ELF-1 (cell line): ENCODE results near the gene MYZAP.

Source experiments
- DNase-seq: peaks from one replicate; pipeline ENCODE4 v3.0.0-alpha.2; 2016; ENCODE audit warnings: low read depth, low spot score

MYZAP gene

DNA sequence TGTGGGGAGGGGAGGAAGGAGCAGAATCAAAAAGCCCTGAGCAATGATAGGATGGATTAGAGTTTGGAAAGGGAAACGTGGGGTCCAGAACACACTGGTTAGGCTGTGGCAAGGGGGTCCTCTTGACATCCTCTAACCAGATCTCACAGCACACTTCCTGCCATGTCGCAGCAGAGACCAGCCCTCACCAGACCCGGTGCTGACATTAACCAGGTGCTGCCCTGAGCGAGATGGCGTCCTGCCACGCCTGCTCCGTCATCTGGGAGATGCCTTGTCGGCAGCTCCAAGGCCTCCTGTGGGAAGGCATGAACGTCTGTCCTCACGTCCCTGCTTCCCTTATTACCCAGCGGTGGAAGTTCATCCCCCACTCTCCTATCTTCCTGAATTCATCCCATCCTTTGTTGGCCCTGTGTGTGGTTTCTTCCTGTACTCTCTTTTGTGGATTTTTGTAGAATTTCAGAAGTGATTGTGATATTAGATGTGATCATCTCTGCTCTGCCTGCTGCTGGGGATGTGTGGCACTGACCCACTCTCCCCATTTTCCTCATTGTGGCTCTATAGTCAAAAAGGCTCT lies 29.4 kb upstream of the MYZAP start:
- DNase-seq = peak; percentile 56

DNA sequence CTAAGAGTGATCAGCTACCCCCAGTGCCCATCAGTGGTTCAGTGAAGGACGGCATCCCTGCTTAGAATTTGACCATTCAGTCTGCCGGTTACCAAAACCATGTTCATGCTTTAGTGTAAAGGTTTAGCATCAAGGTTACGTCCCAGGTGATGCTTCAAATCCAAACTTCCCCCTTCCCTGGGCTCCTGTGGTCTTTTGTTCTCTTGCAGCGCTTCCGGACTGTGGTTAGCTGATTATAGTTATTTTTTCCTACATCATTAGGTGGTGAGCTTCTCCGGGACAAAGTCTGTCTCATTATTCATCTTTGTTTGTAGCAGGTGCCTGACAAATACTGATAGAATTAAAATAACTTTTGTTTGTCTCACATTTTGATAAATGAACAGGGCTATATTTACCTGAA lies 28.3 kb upstream of the MYZAP start:
- DNase-seq = no peak

DNA sequence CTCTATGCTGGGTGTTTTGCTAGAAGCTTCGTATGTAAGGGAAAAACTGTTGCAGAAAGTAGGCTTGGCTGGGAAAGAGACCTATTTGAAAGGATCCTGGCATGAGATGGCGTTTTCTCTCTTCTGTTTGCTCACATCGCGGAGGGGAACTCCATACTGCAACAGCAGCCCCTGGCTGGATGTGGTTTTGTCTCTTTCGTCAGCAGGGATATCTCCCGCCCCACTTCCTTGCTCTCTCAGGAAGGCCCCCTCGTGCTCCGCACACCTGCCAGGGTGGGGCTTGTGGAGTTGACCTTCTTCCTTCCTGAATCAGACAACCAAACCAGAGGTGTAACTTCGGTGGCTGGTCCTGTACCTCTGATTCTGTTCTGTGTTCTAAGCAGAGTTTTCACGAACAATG lies 26.4 kb upstream of the MYZAP start:
- DNase-seq = no peak

DNA sequence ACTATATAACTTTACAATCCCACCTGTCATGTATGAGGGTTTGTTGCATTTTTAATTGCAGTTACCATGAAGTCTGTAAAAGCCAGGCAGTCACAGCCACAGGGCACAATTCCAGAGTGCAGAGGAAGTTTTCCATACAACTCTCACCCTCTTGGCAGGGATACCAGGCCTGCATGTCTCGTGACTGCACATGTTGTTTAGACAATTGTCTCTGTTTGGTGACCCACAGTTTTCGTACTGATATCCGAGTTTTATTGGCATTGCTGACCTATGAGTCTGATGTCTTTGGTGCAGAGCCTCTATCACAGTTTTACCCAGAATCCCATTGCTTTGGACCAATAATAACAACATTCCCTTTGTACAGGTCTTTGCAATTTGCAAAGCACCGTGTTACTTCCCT lies 24.9 kb upstream of the MYZAP start:
- DNase-seq = no peak

DNA sequence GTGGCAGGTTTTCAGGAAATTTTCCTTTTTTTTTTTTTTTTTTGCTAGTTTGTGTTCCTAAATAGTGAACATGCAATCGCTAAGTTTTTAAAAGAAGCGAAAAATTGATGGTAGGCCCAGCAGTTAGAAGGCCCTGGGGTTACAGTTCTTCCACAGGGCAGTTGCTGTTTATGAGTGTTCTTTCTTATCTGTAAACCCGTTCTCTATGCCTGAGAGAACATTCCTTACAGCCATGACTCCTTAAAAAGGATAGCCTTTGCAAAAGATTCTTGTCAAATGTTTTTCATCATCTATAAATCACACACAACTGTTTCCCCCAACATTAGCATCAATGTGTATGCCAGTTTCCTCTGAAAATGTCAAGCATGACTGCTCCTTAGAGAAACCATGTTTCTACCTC lies 23.8 kb upstream of the MYZAP start:
- DNase-seq = no peak

DNA sequence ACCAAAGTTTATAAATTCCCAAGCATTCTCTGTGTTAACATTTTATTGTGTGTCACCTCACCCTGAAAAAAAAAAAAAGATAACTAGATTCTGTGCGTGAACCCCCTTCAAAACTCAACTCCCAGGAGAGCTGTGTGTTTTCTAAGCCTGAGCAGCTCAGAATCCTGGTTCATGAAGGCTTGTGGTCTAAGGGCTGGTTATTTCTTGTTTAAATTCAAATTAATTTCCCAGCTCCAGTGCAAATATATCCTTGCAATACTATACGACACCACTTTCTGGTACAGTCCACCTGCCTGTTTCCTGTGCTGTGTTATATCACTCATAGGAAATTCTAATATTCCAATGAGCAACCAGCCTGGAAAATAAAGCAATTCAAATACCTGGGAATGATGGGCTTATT lies 23.4 kb upstream of the MYZAP start:
- DNase-seq = no peak

DNA sequence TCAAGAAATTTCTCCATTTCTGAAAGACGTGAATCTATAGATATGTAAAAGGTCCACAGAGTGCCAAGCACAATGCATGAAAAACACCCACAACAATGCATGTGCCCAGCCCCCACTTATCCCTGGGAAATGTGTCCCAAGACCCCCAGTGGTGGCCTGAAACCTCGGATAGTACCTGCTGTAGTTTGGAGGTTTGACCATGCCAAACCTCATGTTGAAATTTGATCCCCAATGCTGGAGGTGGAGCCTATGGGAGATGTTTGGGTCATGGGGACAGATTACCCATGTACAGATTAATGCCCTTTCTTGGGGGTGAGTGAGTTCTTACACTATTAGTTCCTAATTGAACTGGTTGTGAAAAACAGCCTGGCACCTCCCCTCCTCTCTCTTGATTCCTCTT lies 21.4 kb upstream of the MYZAP start:
- no peak for DNase-seq

- no peak for DNase-seq
Observed at GRCh38 chr15:57570994-57571393, 20.7 kb upstream of the MYZAP start.

DNA sequence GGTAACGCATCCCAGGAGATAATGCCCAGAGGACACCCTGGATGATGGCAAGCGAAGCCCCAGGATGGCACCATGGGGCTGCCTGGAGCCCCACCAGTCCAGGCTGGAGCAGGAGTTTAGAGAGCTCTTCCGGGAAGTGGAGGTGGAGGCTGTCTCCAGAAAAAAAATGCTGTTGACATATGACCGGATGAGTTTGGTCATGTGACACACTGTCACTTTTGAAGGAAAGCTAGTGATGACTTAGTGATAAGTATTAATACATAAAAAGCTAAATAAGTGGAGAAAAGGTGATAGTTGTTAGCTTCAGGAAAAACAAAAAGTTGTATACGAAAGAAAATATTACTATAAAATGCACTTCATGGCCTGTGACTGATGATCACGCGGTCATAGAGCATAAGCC lies 20.0 kb upstream of the MYZAP start:
- DNase-seq = no peak

DNA sequence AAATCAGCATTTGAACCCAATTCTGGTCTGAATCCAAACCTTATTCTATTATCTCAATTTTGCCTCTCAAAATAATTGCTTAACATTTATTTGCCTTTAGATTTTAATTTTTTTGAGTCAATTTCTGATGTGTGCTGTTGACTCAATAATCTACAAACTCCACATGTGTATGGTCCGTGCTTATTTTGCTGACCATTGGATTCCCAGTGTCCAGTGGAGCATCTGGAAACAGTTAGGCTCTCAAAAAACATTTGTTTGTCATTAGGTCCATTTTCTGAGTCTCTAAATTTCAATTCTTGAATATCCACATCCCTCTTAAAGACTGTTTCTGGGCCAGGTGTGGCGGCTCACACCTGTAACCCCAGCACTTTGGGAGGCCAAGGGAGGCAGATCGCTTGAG lies 19.2 kb upstream of the MYZAP start:
- DNase-seq = no peak

- DNase-seq = no peak
Observed at GRCh38 chr15:57573151-57573550, 18.6 kb upstream of the MYZAP start.

GRCh38 chr15:57575363-57575762 lies 16.3 kb upstream of the MYZAP start:
- no peak for DNase-seq

DNA sequence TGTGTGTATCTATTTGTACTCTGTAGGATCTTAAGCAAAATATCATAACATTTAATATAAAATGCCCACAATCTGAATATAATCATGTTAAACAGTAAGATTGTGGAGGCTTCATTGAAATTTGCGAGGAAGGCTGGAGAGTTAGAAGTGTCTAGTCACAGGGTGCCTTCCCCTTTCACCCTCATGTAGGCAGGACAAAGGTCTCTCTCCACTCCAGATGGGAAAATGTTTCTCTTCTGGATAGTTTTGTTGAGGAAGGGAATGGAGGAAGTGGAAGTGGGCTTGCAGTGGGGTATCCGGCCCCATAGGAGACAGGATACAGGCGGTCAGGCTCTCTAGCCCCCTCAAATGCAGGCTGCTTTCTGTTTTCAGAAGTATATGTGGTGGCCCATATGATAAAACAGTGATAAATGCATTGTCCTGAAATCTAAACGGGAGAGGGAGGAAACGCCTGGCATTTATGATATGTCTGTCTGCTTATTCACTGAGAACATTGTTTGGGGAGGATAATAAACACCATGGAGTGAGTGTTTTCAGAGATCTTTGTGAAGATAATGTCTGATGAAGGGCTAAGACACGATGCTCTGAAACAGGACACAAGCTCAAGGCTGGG lies 13.3 kb upstream of the MYZAP start:
- no peak for DNase-seq

DNA sequence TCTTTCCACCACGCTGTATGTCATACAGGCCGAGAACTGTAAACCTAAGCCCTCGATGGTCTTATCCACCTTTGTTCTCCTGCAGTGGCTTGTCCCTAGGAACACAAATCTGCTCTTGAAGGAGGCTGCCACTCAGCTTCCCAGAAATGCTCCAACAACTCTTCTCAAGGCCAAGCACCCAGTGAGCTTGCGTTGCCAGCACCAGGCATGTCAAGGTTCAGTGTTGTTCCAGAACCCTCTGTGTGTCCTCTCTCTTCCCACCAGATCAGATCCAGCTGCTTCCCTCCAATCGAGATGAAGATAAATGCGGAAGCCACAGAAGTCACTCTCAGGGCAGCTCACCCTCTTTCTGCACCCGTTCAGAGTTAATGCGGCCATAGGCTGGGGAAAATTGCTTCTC lies 11.3 kb upstream of the MYZAP start:
- no peak for DNase-seq

GRCh38 chr15:57580866-57581265 lies 10.8 kb upstream of the MYZAP start:
- DNase-seq = no peak

DNA sequence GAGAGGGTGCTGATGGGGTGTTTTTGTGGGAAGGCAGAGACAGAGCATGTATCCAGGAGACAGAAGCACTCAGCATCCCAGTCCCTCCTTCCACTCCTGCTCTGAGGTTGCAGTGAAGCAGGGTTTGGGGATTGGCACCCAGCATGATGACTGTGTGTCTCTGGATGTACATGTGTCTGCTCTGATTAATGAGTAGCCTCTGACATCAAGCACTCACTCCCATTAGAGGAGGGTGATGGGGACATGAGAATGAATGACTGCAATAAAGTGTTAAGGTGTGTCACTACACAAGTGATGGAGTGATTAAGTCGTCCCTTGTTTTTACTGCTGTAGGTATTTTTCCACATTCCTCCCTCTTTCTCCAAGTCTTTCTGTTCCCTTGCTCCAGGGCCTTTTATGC lies 9.6 kb upstream of the MYZAP start:
- DNase-seq = no peak

DNA sequence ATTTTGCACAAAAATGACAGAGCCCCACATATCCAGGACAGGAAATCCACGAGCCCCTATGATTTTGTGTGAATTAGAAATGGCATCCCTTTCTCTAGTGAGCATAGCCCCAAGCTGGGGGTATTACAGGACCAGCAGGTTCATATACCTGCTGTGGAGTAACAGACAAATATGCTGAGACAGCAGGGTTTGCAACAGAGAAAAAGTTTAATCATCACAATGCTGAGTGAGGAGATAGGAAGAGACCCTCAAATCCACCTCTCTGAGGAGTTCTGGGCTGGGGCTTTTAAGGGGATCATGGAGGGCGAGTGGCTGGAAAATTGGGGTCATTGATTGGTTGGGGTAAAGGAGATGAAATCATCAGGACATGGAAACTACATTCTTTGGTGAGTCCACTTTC lies 8.4 kb upstream of the MYZAP start:
- DNase-seq = no peak

GRCh38 chr15:57583720-57584119 lies 8.0 kb upstream of the MYZAP start:
- DNase-seq = no peak

DNA sequence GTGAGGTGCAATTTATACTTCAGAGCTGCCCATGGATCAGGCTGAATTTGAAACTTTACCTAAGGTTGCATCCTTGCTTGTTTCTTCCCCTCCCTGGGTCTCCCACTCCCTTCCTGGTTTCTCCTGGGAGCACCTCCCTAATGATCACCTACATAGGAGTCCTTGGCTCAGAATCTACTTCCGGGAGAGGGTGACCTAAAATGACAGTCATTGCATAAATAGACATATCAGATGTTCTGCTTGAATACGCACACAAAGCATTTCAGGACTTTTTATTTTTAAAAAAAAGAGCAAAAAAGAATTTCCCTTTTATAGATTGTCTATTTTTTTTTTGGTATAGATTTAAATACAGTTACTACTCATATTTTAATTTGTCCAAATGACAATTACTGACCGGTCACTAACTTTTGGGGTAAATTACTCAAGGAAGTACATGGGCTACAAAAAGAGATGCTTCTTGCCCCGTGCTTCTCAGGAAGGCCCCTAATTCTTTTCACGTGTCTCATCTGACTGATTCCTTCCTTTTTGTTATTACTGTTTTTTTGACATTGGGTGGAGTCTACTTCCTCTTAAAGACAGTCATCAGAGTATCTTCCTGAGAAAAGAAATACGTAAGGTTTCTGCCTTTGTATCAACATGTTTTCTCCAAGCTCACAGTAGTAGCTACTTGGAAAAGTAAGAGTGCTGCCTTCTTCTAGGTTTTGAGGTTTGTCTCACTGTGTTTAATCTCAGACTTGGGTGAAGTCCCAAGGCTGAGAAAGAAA lies 4.9 kb upstream of the MYZAP start:
- DNase-seq = no peak

DNA sequence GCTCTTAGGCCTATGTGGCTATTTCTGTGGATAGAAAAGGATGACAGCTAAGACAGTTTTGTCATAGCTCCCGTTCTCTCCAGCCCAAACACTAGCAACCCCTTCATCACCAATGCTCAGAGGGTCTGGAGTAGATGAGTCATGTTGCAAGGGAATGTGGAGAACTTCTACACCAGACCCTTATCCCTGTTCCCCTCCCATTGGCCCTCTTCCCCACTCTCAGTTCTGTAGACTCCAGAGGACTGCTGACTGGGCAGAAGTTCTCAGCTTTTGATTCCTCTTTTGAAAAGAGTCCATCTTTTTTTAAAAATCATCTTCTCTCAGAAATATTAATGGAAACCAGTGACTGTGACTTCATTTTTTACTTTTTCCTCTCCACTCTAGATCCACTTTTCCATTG lies 2.4 kb upstream of the MYZAP start:
- no peak for DNase-seq

- no peak for DNase-seq
Observed at GRCh38 chr15:57589754-57590153, 1.9 kb upstream of the MYZAP start.

DNA sequence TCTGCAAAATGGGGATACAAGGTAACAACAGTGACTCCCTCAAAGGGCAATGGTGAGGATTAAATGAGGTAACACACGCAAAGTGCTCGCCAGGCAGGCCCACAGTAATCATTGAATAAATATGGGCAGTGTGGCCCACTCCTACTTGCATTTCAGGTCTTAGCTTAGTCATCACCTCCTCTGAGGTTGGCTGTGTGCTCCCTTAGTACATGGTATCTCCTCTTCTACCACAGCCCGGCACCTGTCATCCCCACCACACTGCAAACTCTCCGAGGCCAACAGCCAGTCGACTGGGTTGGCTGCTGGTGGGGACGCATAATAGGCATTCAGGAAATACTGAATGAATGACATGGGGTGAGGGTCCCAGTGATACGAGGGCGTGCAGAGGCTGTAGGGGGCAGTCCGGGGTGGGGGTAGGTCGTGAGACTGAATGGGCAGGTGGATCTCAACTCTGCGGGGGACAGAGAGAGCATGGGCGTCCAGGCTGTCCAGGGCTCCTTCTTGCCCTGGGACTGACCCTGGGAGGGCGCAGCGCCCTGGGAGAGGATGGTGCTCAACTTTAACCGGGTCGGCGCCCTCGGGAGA lies 375 bp upstream of the MYZAP start:
- no peak for DNase-seq

DNA sequence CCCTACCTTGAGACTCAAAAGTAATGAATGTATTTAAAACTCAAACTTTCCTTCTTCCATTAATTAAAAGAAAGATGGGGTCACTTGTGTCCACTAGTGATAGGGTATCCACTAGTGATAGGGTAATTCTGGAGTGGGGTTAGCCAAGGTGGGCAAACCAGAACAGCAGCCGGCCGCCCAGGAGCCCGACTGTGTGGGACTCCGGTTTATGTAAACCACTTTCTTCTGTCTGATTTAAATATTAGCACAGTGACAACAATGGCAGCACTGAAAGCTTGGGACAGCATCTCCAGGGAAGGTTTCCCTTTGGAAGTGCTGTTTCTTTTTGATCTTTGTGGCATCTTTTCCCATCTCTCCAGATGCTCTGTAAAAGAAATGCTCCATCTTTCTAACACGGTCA lies 722 bp downstream of the MYZAP start:
- DNase-seq = no peak
